GM20431 (cell line): ENCODE results near the gene FAM168B.
"Not testable (repeated sequence)": the region's sequence is repeated elsewhere in the genome, so short reads cannot be mapped to it uniquely, and the experiment has no call there.

Source experiments
- in situ Hi-C: fragments of 300-500 bp; cut with MseI, MboI; formaldehyde crosslinking; loops from one replicate; pipeline ENCODE4 v1.15.0; 2020; ENCODE audit warnings: low sequenced_read_pairs; ENCODE audit not compliant: unreplicated experiment

Gene FAM168B

GRCh38 chr2:131104487-131105155 lies 11.4 kb upstream of the FAM168B start:
- in situ Hi-C loops = no loop called here

GRCh38 chr2:131103165-131103564 lies 9.9 kb upstream of the FAM168B start:
- in situ Hi-C loops = no loop called here

- in situ Hi-C loops = no loop called here
These were observed 1.4 kb upstream of the FAM168B start for GRCh38 chr2:131094463-131095281.

GRCh38 chr2:131093696-131094462 lies 619 bp upstream of the FAM168B start:
- in situ Hi-C loops = no loop called here

- in situ Hi-C loops = no loop called here
These were observed 728 bp downstream of the FAM168B start for GRCh38 chr2:131092458-131093005.

GRCh38 chr2:131085646-131086045 lies 7.6 kb downstream of the FAM168B start:
- in situ Hi-C loops = no loop called here

GRCh38 chr2:131081190-131081589 lies 12.1 kb downstream of the FAM168B start:
- in situ Hi-C loops = no loop called here

- in situ Hi-C loops = not testable (repeated sequence)
These were observed 13.3 kb downstream of the FAM168B start for GRCh38 chr2:131079931-131080330.

GRCh38 chr2:131077966-131078365 lies 15.3 kb downstream of the FAM168B start:
- in situ Hi-C loops = no loop called here

- in situ Hi-C loops = no loop called here
These were observed 15.9 kb downstream of the FAM168B start for GRCh38 chr2:131077182-131077846.

- in situ Hi-C loops = no loop called here
These were observed 16.6 kb downstream of the FAM168B start for GRCh38 chr2:131076707-131077106.

GRCh38 chr2:131075578-131075977 lies 17.7 kb downstream of the FAM168B start:
- in situ Hi-C loops = not testable (repeated sequence)

GRCh38 chr2:131068172-131068571 lies 25.1 kb downstream of the FAM168B start:
- in situ Hi-C loops = not testable (repeated sequence)

GRCh38 chr2:131067465-131068125 lies 25.7 kb downstream of the FAM168B start:
- in situ Hi-C loops = no loop called here

- in situ Hi-C loops = no loop called here
These were observed 28.4 kb downstream of the FAM168B start for GRCh38 chr2:131064589-131065512.

GRCh38 chr2:131063501-131064283 lies 29.6 kb downstream of the FAM168B start:
- in situ Hi-C loops = no loop called here

GRCh38 chr2:131058920-131059319 lies 34.3 kb downstream of the FAM168B start:
- in situ Hi-C loops = no loop called here
